HCT116 (cell line): Measurements from ENCODE around the gene EIF4E2. TPM values are rescaled to one million over a fixed set of nuclear protein-coding genes. Genes with fewer than 3 reads are reported as not detected.

ENCODE experiments used
- ATAC-seq: fragments of 200-7000 bp; cut with Tn5 transposase; 2 replicates; pipeline ENCODE4 v1.9.1; 2020; ENCODE audit warnings: mild to moderate bottlenecking, moderate library complexity
- BruUV-seq: library from RNA; stranded (reverse); fragments of 400-500 nt; replicated peaks from 2 replicates; lab custom pipeline; 2021; lab: Mats Ljungman, UMichigan
- CTCF ChIA-PET: fragments of 300-600 bp; sonication (Branson Sonifier 250); formaldehyde crosslinking; loops from one replicate; lab custom pipeline; 2021; ENCODE audit warnings: antibody characterized with exemption; lab: Charles Lee
- POLR2A ChIA-PET: fragments of 300-600, 350-600 bp; sonication (Branson Sonifier 250); formaldehyde crosslinking; loops from one replicate; lab custom pipeline; 2021; ENCODE audit warnings: antibody characterized with exemption; lab: Charles Lee
- RAD21 ChIA-PET, 2 experiments: fragments of 300-600 bp; sonication (Branson Sonifier 250); formaldehyde crosslinking; loops; one replicate each; lab custom pipeline; 2023; ENCODE audit warnings: low total read pairs in 2 of 2; ENCODE audit not compliant: uncharacterized antibody in 2 of 2, unreplicated experiment in 2 of 2, low non-redundant PET in 1 of 2; lab: Charles Lee
- DNase-seq: peaks from one replicate; pipeline ENCODE4 v3.0.0-alpha.2; 2010; ENCODE audit warnings: low read depth, low spot score
- H2AFZ ChIP-seq: fragments of 200-600 bp; shearing (Covaris generic), sonication (generic); 2 replicates; pipeline ENCODE4 v1.6.1; 2017; ENCODE audit warnings: low read depth, mixed run types, mixed read lengths, antibody characterized with exemption, low read length; ENCODE audit not compliant: poor library complexity, severe bottlenecking
- H3K27ac ChIP-seq: 2 replicates; pipeline ENCODE4 v1.5.1; 2012; ENCODE audit warnings: low read depth, low read length
- H3K27me3 ChIP-seq: fragments of 200-600 bp; sonication (generic); 2 replicates; pipeline ENCODE4 v1.6.1; 2016; ENCODE audit warnings: mixed run types, low read length, mixed read lengths; ENCODE audit not compliant: insufficient read depth
- H3K36me3 ChIP-seq, 2 experiments: fragments of 200-500 bp in 1 of 2; fragments of 200-600 bp in 1 of 2; sonication (Bioruptor generic) in 1 of 2; sonication (generic) in 1 of 2; 2 replicates each; pipeline versions ENCODE4 v1.5.1 to v1.6.1; 2014 to 2016; ENCODE audit warnings: low read length in 2 of 2, inconsistent platforms in 1 of 2, mixed read lengths in 1 of 2, mixed run types in 1 of 2; ENCODE audit not compliant: insufficient read depth in 2 of 2, control insufficient read depth in 1 of 2
- H3K4me1 ChIP-seq, 2 experiments: fragments of 200-600 bp in 1 of 2; sonication (generic) in 1 of 2; 2 replicates each; pipeline versions ENCODE4 v1.5.1 to v1.6.1; 2012 to 2017; ENCODE audit warnings: low read length in 2 of 2, inconsistent platforms in 1 of 2, mild to moderate bottlenecking in 1 of 2, mixed read lengths in 1 of 2, mixed run types in 1 of 2, moderate library complexity in 1 of 2; ENCODE audit not compliant: insufficient read depth in 2 of 2, control insufficient read depth in 1 of 2
- H3K4me2 ChIP-seq: fragments of 200-600 bp; sonication (generic); 2 replicates; pipeline ENCODE4 v1.6.1; 2017; ENCODE audit warnings: mixed run types, low read length, mixed read lengths
- H3K4me3 ChIP-seq, 2 experiments: fragments of 200-600 bp in 1 of 2; sonication (generic) in 1 of 2; replicated peaks in 1 of 2; 2 replicates each; pipeline ENCODE4 v1.5.1; 2011 to 2016; ENCODE audit warnings: low read length in 2 of 2, control low read depth in 1 of 2, low read depth in 1 of 2, mild to moderate bottlenecking in 1 of 2, mixed read lengths in 1 of 2, mixed run types in 1 of 2
- H3K79me2 ChIP-seq: fragments of 200-600 bp; sonication (generic); 2 replicates; pipeline ENCODE4 v1.6.1; 2017; ENCODE audit warnings: mild to moderate bottlenecking, mixed run types, low read length, moderate library complexity, mixed read lengths; ENCODE audit not compliant: insufficient read depth
- H3K9ac ChIP-seq: fragments of 200-600 bp; sonication (generic); 2 replicates; pipeline ENCODE4 v1.6.1; 2016; ENCODE audit warnings: low read length, mixed read lengths
- H3K9me2 ChIP-seq: fragments of 200-600 bp; sonication (generic), shearing (Covaris generic); 2 replicates; pipeline ENCODE4 v1.6.1; 2017; ENCODE audit warnings: mixed run types, mild to moderate bottlenecking, moderate library complexity; ENCODE audit not compliant: insufficient read depth
- H3K9me3 ChIP-seq, 2 experiments: fragments of 200-500 bp in 1 of 2; fragments of 200-600 bp in 1 of 2; sonication (Bioruptor generic) in 1 of 2; sonication (generic) in 1 of 2; 2 replicates each; pipeline ENCODE4 v1.6.1; 2014 to 2017; ENCODE audit warnings: low read length in 2 of 2, mixed read lengths in 2 of 2, inconsistent platforms in 1 of 2, low read depth in 1 of 2, mild to moderate bottlenecking in 1 of 2, mixed run types in 1 of 2, moderate library complexity in 1 of 2; ENCODE audit not compliant: control insufficient read depth in 1 of 2, insufficient read depth in 1 of 2
- H4K20me1 ChIP-seq: fragments of 200-600 bp; sonication (generic), shearing (Covaris generic); 2 replicates; pipeline ENCODE4 v1.6.1; 2017; ENCODE audit warnings: mixed run types, mild to moderate bottlenecking, moderate library complexity; ENCODE audit not compliant: insufficient read depth
- CEBPB ChIP-seq: IDR thresholded peaks from 2 replicates; pipeline ENCODE4 v1.6.1; 2012; ENCODE audit warnings: low read depth
- EZH2phosphoT487 ChIP-seq: fragments of 200-600 bp; IDR thresholded peaks from 2 replicates; pipeline ENCODE4 v1.6.1; 2018; ENCODE audit warnings: antibody characterized with exemption, borderline replicate concordance
- FOSL1 ChIP-seq: IDR thresholded peaks from 2 replicates; pipeline ENCODE4 v1.6.1; 2012; ENCODE audit warnings: low read depth
- MAX ChIP-seq: IDR thresholded peaks from 2 replicates; pipeline ENCODE4 v1.6.1; 2012
- POLR2A ChIP-seq: IDR thresholded peaks from 2 replicates; pipeline ENCODE4 v1.7.0; 2011; ENCODE audit warnings: borderline replicate concordance; ENCODE audit not compliant: insufficient read depth, insufficient read length; ENCODE audit errors: extremely low read depth
- RAD21 ChIP-seq: IDR thresholded peaks from 2 replicates; pipeline ENCODE4 v1.6.1; 2012; ENCODE audit warnings: low read depth, mild to moderate bottlenecking
- YY1 ChIP-seq: IDR thresholded peaks from 2 replicates; pipeline ENCODE4 v1.6.1; 2011; ENCODE audit warnings: low read length, low read depth, moderate library complexity, mild to moderate bottlenecking; ENCODE audit not compliant: insufficient replicate concordance; ENCODE audit errors: extremely low read depth
- ZBTB33 ChIP-seq: IDR thresholded peaks from 2 replicates; pipeline ENCODE4 v1.6.1; 2011; ENCODE audit warnings: mild to moderate bottlenecking, low read length, moderate library complexity; ENCODE audit not compliant: insufficient replicate concordance; ENCODE audit errors: extremely low read depth
- intact Hi-C: fragments of 100-400 bp; cut with micrococcal nuclease; formaldehyde crosslinking; loops from 2 replicates; pipeline ENCODE4 v1.10.0; 2022
- total RNA-seq: library from RNA; stranded (reverse); gene quantifications from one replicate; pipeline ENCODE4 v1.2.1, GENCODE V29; 2021; ENCODE audit not compliant: unreplicated experiment

The EIF4E2 gene
- total RNA-seq, 1 experiment from 2014 or later, result 58.6 TPM

- H3K79me2 ChIP-seq, result no peaks in the 10 kb centered on the region
Observed at GRCh38 chr2:232600053-232600773, 49.7 kb downstream of the EIF4E2 start.

More at GRCh38 chr2:232600053-232600773, 49.7 kb downstream of the EIF4E2 start:
- no peak overlapping the region for H2AFZ ChIP-seq
- POLR2A ChIA-PET, result no interaction called here
- no peaks in the 10 kb centered on the region for H3K4me1 ChIP-seq
- ATAC-seq (no peak), DNase-seq (no peak)
- RAD21 ChIA-PET, result no interaction called here
- intact Hi-C loops, result loop anchor here (10.0 kb wide), 2 partner anchors 235 to 845 kb away; no protein-coding TSS in a partner anchor
- H4K20me1 ChIP-seq, result no peaks in the 10 kb centered on the region
- no peak overlapping the region for H3K4me2 ChIP-seq
- no peaks in the 10 kb centered on the region for H3K27me3 ChIP-seq
- no peak overlapping the region for H3K27ac ChIP-seq
- BruUV-seq, result no TSS peak
- CTCF ChIA-PET, result interaction anchor here (1.2 to 1.4 kb wide), 2 partner anchors 11 to 651 kb away, joined by 3 to 5 read pairs; partner anchors contain the start of gene ATG16L1
- H3K9ac ChIP-seq, result no peak overlapping the region
- H3K4me3 ChIP-seq, result no peak overlapping the region
- H3K9me3 ChIP-seq, result no peaks in the 10 kb centered on the region
- TF ChIP-seq EZH2phosphoT487, result no peak
- no peak for TF ChIP-seq MAX
- TF ChIP-seq POLR2A, result no peak
- TF ChIP-seq RAD21, result no peak
- no peak for TF ChIP-seq CEBPB
- no peak for TF ChIP-seq FOSL1
- TF ChIP-seq YY1, result no peak
- TF ChIP-seq ZBTB33, result no peak
- H3K36me3 ChIP-seq, result no peaks in the 10 kb centered on the region
- no peaks in the 10 kb centered on the region for H3K9me2 ChIP-seq
